Measurements from ENCODE around the gene MAP7.
"Not testable (repeated sequence)": the region's sequence is repeated elsewhere in the genome, so short reads cannot be mapped to it uniquely, and the experiment has no call there.

- TF ChIP-seq POLR2A, POLR2AphosphoS5 (IDR thresholded peaks at IDR 0.05): not testable (repeated sequence)
Measured at GRCh38 chr6:136431306-136431705, 118.9 kb downstream of the MAP7 start.
